Lower lobe of right lung (tissue), 2 donors: ENCODE data around the gene MCTP2. TPM values are rescaled to one million over a fixed set of nuclear protein-coding genes. Genes with fewer than 3 reads are reported as not detected.

ENCODE experiments used
- ATAC-seq, 2 donors: fragments of 200-7000 bp; cut with Tn5 transposase; one replicate each; pipeline ENCODE4 v1.9.1; 2020 to 2022; ENCODE audit warnings: mild to moderate bottlenecking in 2 of 2, moderate library complexity in 2 of 2
- DNase-seq: peaks from one replicate; pipeline ENCODE4 v3.0.0-alpha.2; 2020
- H3K27ac ChIP-seq: fragments of 200-600 bp; one replicate; pipeline ENCODE4 v1.8.0; 2022
- H3K27me3 ChIP-seq: fragments of 200-600 bp; one replicate; pipeline ENCODE4 v1.8.0; 2022; ENCODE audit warnings: low read depth
- H3K36me3 ChIP-seq: fragments of 200-600 bp; one replicate; pipeline ENCODE4 v1.8.0; 2022; ENCODE audit warnings: mild to moderate bottlenecking
- H3K4me1 ChIP-seq: fragments of 200-600 bp; one replicate; pipeline ENCODE4 v1.8.0; 2022
- H3K4me3 ChIP-seq: fragments of 200-600 bp; one replicate; pipeline ENCODE4 v1.8.0; 2022; ENCODE audit warnings: mild to moderate bottlenecking
- H3K9me3 ChIP-seq: fragments of 200-600 bp; one replicate; pipeline ENCODE4 v1.8.0; 2022
- CTCF ChIP-seq: fragments of 200-600 bp; IDR thresholded peaks from one replicate; pipeline ENCODE4 v1.8.0; 2022; ENCODE audit warnings: antibody characterized with exemption, mild to moderate bottlenecking
- intact Hi-C: fragments of 100-400 bp; cut with DNase I; formaldehyde crosslinking; loops from one replicate; pipeline ENCODE4 v1.11.0; 2022
- total RNA-seq: library from RNA; stranded (reverse); fragmentation: NEBNext Ultra II Directional; extraction: Animal tissue kit (Norgen Biotek cat#: 25700); gene quantifications from one replicate; pipeline ENCODE4 v1.2.1, GENCODE V29; 2021
- donor health status: DM: no; HTN: yes; CAD: no; lungs with severe emphysema.

Gene MCTP2
- total RNA-seq, 1 donor from 2014 or later, result 36.1 TPM

- no peak for ATAC-seq
- intact Hi-C loops, result no loop called here
- no peak for DNase-seq
- H3K27me3 ChIP-seq, result no peaks in the 10 kb centered on the region
- H3K27ac ChIP-seq, result no peak overlapping the region
- H3K36me3 ChIP-seq, result peaks cover 25% of the 10 kb centered on the region
- no peaks in the 10 kb centered on the region for H3K4me1 ChIP-seq
- no peaks in the 10 kb centered on the region for H3K9me3 ChIP-seq
- no peak overlapping the region for H3K4me3 ChIP-seq
- TF ChIP-seq CTCF, result no peak
Observed at GRCh38 chr15:94456226-94456625, 224.9 kb downstream of the MCTP2 start.

- no peak for ATAC-seq
- TF ChIP-seq CTCF, result no peak
- Histone ChIP-seq H3K4me1 (no peaks in the 10 kb centered on the region), H3K4me3 (no peak overlapping the region), H3K9me3 (no peaks in the 10 kb centered on the region), H3K36me3 (peaks cover 25% of the 10 kb centered on the region), H3K27me3 (no peaks in the 10 kb centered on the region), H3K27ac (no peak overlapping the region)
- intact Hi-C loops, result no loop called here
- DNase-seq, result no peak
Observed at GRCh38 chr15:94457661-94458060, 226.3 kb downstream of the MCTP2 start.

- DNase-seq, result no peak
- Histone ChIP-seq H3K4me3 (no peak overlapping the region), H3K27me3 (no peaks in the 10 kb centered on the region), H3K4me1 (no peaks in the 10 kb centered on the region), H3K27ac (no peak overlapping the region), H3K9me3 (no peaks in the 10 kb centered on the region), H3K36me3 (peaks cover 25% of the 10 kb centered on the region)
- TF ChIP-seq CTCF, result no peak
- ATAC-seq, result no peak
- intact Hi-C loops, result no loop called here
Observed at GRCh38 chr15:94460624-94461023, 229.3 kb downstream of the MCTP2 start.

- DNase-seq (no peak), ATAC-seq (no peak)
- H3K4me3 ChIP-seq, result no peak overlapping the region
- H3K27ac ChIP-seq, result no peak overlapping the region
- no peaks in the 10 kb centered on the region for H3K27me3 ChIP-seq
- H3K36me3 ChIP-seq, result no peaks in the 10 kb centered on the region
- no peaks in the 10 kb centered on the region for H3K4me1 ChIP-seq
- TF ChIP-seq CTCF, result no peak
- no peaks in the 10 kb centered on the region for H3K9me3 ChIP-seq
- intact Hi-C loops, result no loop called here
Observed at GRCh38 chr15:94467034-94467433, 235.7 kb downstream of the MCTP2 start.

- no peak for TF ChIP-seq CTCF
- Histone ChIP-seq H3K9me3 (no peaks in the 10 kb centered on the region), H3K27me3 (no peaks in the 10 kb centered on the region), H3K36me3 (peaks cover under 1% of the 10 kb centered on the region), H3K4me3 (no peak overlapping the region), H3K27ac (no peak overlapping the region), H3K4me1 (no peaks in the 10 kb centered on the region)
- DNase-seq (no peak), ATAC-seq (no peak)
- intact Hi-C loops, result no loop called here
Observed at GRCh38 chr15:94470492-94470891, 239.1 kb downstream of the MCTP2 start.

GRCh38 chr15:94476686-94477085 lies 245.3 kb downstream of the MCTP2 start:
- TF ChIP-seq CTCF, result no peak
- no peaks in the 10 kb centered on the region for H3K9me3 ChIP-seq
- H3K4me1 ChIP-seq, result no peaks in the 10 kb centered on the region
- DNase-seq, result no peak
- no peak for ATAC-seq
- peaks cover 41% of the 10 kb centered on the region for H3K36me3 ChIP-seq
- H3K27me3 ChIP-seq, result no peaks in the 10 kb centered on the region
- intact Hi-C loops, result no loop called here
- H3K27ac ChIP-seq, result no peak overlapping the region
- H3K4me3 ChIP-seq, result no peak overlapping the region
